Endothelial cell of umbilical vein (primary cell): ENCODE data around the gene DOCK1. TPM values are rescaled to one million over a fixed set of nuclear protein-coding genes. Genes with fewer than 3 reads are reported as not detected.

Experiments used
- BruUV-seq: library from RNA; stranded (reverse); fragments of 400-500 nt; replicated peaks from 2 replicates; lab custom pipeline; 2021; lab: Mats Ljungman, UMichigan
- CTCF ChIA-PET: fragments of 300-600, 350-600 bp; sonication (Branson Sonifier 250); formaldehyde crosslinking; loops from one replicate; lab custom pipeline; 2021; ENCODE audit warnings: antibody characterized with exemption, inconsistent platforms; lab: Charles Lee
- POLR2A ChIA-PET: fragments of 300-600, 350-600 bp; sonication (Branson Sonifier 250); formaldehyde crosslinking; loops from one replicate; lab custom pipeline; 2021; ENCODE audit warnings: antibody characterized with exemption, inconsistent platforms; lab: Charles Lee
- DNase-seq: peaks from one replicate; pipeline ENCODE4 v3.0.0-alpha.2; 2011; ENCODE audit warnings: low read depth, low spot score
- FAIRE-seq: peaks from 2 replicates; lab custom pipeline; 2011; peaks lifted over from hg19 to GRCh38; lab: Jason Lieb, UNC
- H2AFZ ChIP-seq: 2 replicates; pipeline ENCODE4 v1.6.0; 2012; ENCODE audit warnings: low read depth, low read length, control low read depth, inconsistent platforms
- H3K27ac ChIP-seq: 2 replicates; pipeline ENCODE4 v1.5.1; 2011; ENCODE audit warnings: low read depth, mild to moderate bottlenecking, control low read depth, low read length, moderate library complexity; ENCODE audit not compliant: insufficient read depth
- H3K27me3 ChIP-seq, 2 experiments: 2 replicates each; pipeline versions ENCODE4 v1.6.0 to v1.6.1; 2011; ENCODE audit warnings: low read length in 2 of 2, mixed read lengths in 1 of 2; ENCODE audit not compliant: control insufficient read depth in 2 of 2, insufficient read depth in 2 of 2
- H3K36me3 ChIP-seq, 2 experiments: 2 replicates in 1 of 2; 3 replicates in 1 of 2; pipeline ENCODE4 v1.5.1; 2011; ENCODE audit warnings: low read length in 2 of 2, mild to moderate bottlenecking in 1 of 2, moderate library complexity in 1 of 2; ENCODE audit not compliant: control insufficient read depth in 2 of 2, insufficient read depth in 2 of 2; ENCODE audit errors: extremely low read depth in 1 of 2
- H3K4me1 ChIP-seq: 3 replicates; pipeline ENCODE4 v1.5.1; 2011; ENCODE audit warnings: mild to moderate bottlenecking, low read length; ENCODE audit not compliant: control insufficient read depth, insufficient read depth; ENCODE audit errors: extremely low read depth
- H3K4me2 ChIP-seq: 2 replicates; pipeline ENCODE4 v1.6.1; 2011; ENCODE audit warnings: low read length, control low read depth, mixed read lengths; ENCODE audit not compliant: insufficient read depth
- H3K4me3 ChIP-seq, 3 experiments: fragments of 200-600 bp in 1 of 3; sonication (generic), shearing (Covaris generic) in 1 of 3; replicated peaks in 1 of 3; 2 replicates each; pipeline ENCODE4 v1.5.1; 2011 to 2016; ENCODE audit warnings: control low read depth in 3 of 3, low read length in 3 of 3, mild to moderate bottlenecking in 2 of 3, inconsistent platforms in 1 of 3, low read depth in 1 of 3, moderate library complexity in 1 of 3; ENCODE audit not compliant: insufficient read depth in 1 of 3
- H3K79me2 ChIP-seq: 2 replicates; pipeline ENCODE4 v1.6.0; 2012; ENCODE audit warnings: low read length, inconsistent platforms; ENCODE audit not compliant: control insufficient read depth, insufficient read depth
- H3K9ac ChIP-seq: replicated peaks from 2 replicates; pipeline ENCODE3; 2011; ENCODE audit warnings: low read length, control low read depth; ENCODE audit not compliant: insufficient read depth; ENCODE audit errors: extremely low read depth
- H3K9me1 ChIP-seq: replicated peaks from 3 replicates; pipeline ENCODE4 v1.6.0; 2011; ENCODE audit warnings: mild to moderate bottlenecking, low read length; ENCODE audit not compliant: control insufficient read depth, insufficient read depth; ENCODE audit errors: extremely low read depth
- H3K9me3 ChIP-seq: replicated peaks from 2 replicates; pipeline ENCODE4 v1.5.1; 2012; ENCODE audit warnings: low read length, inconsistent platforms; ENCODE audit not compliant: control insufficient read depth, insufficient read depth
- H4K20me1 ChIP-seq: replicated peaks from 2 replicates; pipeline ENCODE3; 2011; ENCODE audit warnings: mild to moderate bottlenecking, low read length; ENCODE audit not compliant: control insufficient read depth, insufficient read depth; ENCODE audit errors: extremely low read depth
- EZH2 ChIP-seq: IDR thresholded peaks from 2 replicates; pipeline ENCODE4 v1.6.1; 2012; ENCODE audit warnings: borderline replicate concordance, low read depth, mild to moderate bottlenecking, moderate library complexity, low read length, inconsistent platforms; ENCODE audit not compliant: severe bottlenecking
- FOS ChIP-seq: IDR thresholded peaks from 2 replicates; pipeline ENCODE4 v1.6.1; 2011; ENCODE audit warnings: mild to moderate bottlenecking, low read length, moderate library complexity, borderline replicate concordance; ENCODE audit not compliant: insufficient read depth
- GATA2 ChIP-seq: IDR thresholded peaks from 2 replicates; pipeline ENCODE4 v1.7.0; 2011; ENCODE audit warnings: low read depth, mild to moderate bottlenecking, moderate library complexity, mixed read lengths, low read length; ENCODE audit not compliant: insufficient read length, insufficient read depth
- JUN ChIP-seq: IDR thresholded peaks from 2 replicates; pipeline ENCODE4 v1.6.1; 2011; ENCODE audit warnings: borderline replicate concordance, low read depth; ENCODE audit not compliant: insufficient read length, insufficient read depth
- MYC ChIP-seq: IDR thresholded peaks from one replicate; pipeline ENCODE4 v1.6.1; 2011; ENCODE audit warnings: mild to moderate bottlenecking, low read depth, low read length
- POLR2A ChIP-seq: IDR thresholded peaks from 2 replicates; pipeline ENCODE4 v1.6.1; 2012; ENCODE audit warnings: low read depth, mild to moderate bottlenecking, control low read depth, low read length
- POLR2AphosphoS5 ChIP-seq: IDR thresholded peaks from 2 replicates; pipeline ENCODE4 v1.6.1; 2012; ENCODE audit warnings: low read depth, mild to moderate bottlenecking, control low read depth, low read length, moderate library complexity; ENCODE audit not compliant: insufficient read depth
- dilution Hi-C: fragments of 300-500 bp; cut with MboI; formaldehyde crosslinking; loops from one replicate; pipeline ENCODE4 v1.15.0; 2019; ENCODE audit warnings: low sequenced_read_pairs; ENCODE audit not compliant: extremely low pct_ligation_motif_present
- intact Hi-C: fragments of 100-400 bp; cut with micrococcal nuclease; formaldehyde crosslinking; loops from one replicate; pipeline ENCODE4 v1.10.0; 2022
- polyA plus RNA-seq, 4 experiments: library from polyadenylated mRNA; depleted of rRNA in 3 of 4; stranded (reverse) in 3 of 4; unstranded in 1 of 4; fragments of >200 nt; gene quantifications; 2 replicates each; pipeline versions ENCODE4 v1.2.1 to v1.2.3, GENCODE V29; 2011 to 2012; ENCODE audit warnings: missing spikeins in 1 of 4
- total RNA-seq: library from RNA; stranded (reverse); gene quantifications from 2 replicates; pipeline ENCODE4 v1.2.3, GENCODE V29; 2021
- TF ChIP-seq, protein P1 (sequence below): IDR thresholded peaks from 2 replicates; pipeline ENCODE4 v1.6.1; 2011; ENCODE audit not compliant: insufficient read depth, insufficient read length
- TF ChIP-seq, protein P2 (sequence below), 2 donors: IDR thresholded peaks; 1 replicate in 1 of 2; 2 replicates in 1 of 2; pipeline ENCODE4 v1.5.1; 2011; ENCODE audit warnings: low read length in 2 of 2, mild to moderate bottlenecking in 2 of 2, moderate library complexity in 2 of 2, control low read depth in 1 of 2, inconsistent platforms in 1 of 2, low read depth in 1 of 2; ENCODE audit not compliant: insufficient read depth in 1 of 2; ENCODE audit errors: extremely low read depth in 1 of 2

DOCK1 gene
- total and polyA plus RNA-seq, 2 donors (not counting 3 experiments of a cell fraction or from before 2014, with no cell fraction given) = 22.5 to 83.1 TPM

DNA sequence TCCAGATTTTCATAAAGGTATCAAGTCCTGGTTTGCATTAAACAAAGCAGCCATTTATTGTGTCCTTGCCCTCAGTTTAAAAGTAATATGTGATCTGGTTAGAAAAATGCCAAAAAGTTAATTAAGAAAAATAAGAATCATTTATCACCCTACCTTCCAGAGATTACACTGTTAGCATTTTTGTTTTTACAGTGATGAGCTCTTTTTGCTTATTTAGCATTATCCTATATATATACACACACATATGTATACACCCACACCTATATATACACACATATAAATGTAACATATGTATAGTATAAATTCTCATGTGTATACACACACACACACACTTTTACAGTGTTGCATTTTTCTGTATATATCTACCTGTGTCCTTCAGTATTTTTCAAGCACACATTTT lies 163.3 kb downstream of the DOCK1 start:
- Histone ChIP-seq H3K27me3 (no peaks in the 10 kb centered on the region), H3K9ac (no peak overlapping the region), H3K79me2 (no peaks in the 10 kb centered on the region), H3K27ac (no peak overlapping the region), H3K9me1 (no peaks in the 10 kb centered on the region), H3K36me3 (peaks cover 0 to 29% of the 10 kb centered on the region in 2 experiments), H3K4me1 (no peaks in the 10 kb centered on the region), H4K20me1 (no peaks in the 10 kb centered on the region), H3K4me2 (no peak overlapping the region), H3K4me3 (no peak overlapping the region), H2AFZ (no peak overlapping the region), H3K9me3 (no peaks in the 10 kb centered on the region)
- no peak for DNase-seq
- intact Hi-C loops (no loop called here), dilution Hi-C loops (no loop called here)
- CTCF ChIA-PET = no interaction called here
- no peak for TF ChIP-seq EZH2
- no peak for TF ChIP-seq GATA2
- TF ChIP-seq, protein P1, sequence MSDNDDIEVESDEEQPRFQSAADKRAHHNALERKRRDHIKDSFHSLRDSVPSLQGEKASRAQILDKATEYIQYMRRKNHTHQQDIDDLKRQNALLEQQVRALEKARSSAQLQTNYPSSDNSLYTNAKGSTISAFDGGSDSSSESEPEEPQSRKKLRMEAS = no peak
- TF ChIP-seq, protein P2, sequence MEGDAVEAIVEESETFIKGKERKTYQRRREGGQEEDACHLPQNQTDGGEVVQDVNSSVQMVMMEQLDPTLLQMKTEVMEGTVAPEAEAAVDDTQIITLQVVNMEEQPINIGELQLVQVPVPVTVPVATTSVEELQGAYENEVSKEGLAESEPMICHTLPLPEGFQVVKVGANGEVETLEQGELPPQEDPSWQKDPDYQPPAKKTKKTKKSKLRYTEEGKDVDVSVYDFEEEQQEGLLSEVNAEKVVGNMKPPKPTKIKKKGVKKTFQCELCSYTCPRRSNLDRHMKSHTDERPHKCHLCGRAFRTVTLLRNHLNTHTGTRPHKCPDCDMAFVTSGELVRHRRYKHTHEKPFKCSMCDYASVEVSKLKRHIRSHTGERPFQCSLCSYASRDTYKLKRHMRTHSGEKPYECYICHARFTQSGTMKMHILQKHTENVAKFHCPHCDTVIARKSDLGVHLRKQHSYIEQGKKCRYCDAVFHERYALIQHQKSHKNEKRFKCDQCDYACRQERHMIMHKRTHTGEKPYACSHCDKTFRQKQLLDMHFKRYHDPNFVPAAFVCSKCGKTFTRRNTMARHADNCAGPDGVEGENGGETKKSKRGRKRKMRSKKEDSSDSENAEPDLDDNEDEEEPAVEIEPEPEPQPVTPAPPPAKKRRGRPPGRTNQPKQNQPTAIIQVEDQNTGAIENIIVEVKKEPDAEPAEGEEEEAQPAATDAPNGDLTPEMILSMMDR (IDR thresholded peaks at IDR 0.05; ENCODE audit: extremely low read depth in 1 of 2, insufficient read depth in 1 of 2, low read depth in 1 of 2, low read length in 2 of 2) = no peak
- no peak for TF ChIP-seq POLR2A
- TF ChIP-seq MYC = no peak
- TF ChIP-seq JUN = no peak
- no peak for TF ChIP-seq POLR2AphosphoS5
- no peak for TF ChIP-seq FOS
- POLR2A ChIA-PET = no interaction called here
- no peak for FAIRE-seq
- no TSS peak for BruUV-seq
